ENCODE results near the gene TBC1D24.

TBC1D24 gene

GRCh38 chr16:2458887-2459646, 15.9 kb upstream of the TBC1D24 start:
- TF ChIP-seq ZFX (IDR thresholded peaks at IDR 0.05; ENCODE audit: borderline replicate concordance), result no peak
- TF ChIP-seq CTCF (IDR thresholded peaks at IDR 0.05), result no peak
- peak overlapping the region; percentile 86 for H3K27ac ChIP-seq

- H3K27ac ChIP-seq, result peak within 1 kb of the TSS; percentile 86
- TF ChIP-seq ZFX (IDR thresholded peaks at IDR 0.05; ENCODE audit: borderline replicate concordance) (no peak), CTCF (IDR thresholded peaks at IDR 0.05) (no peak)
Measured at GRCh38 chr16:2459647-2460390, 15.1 kb upstream of the TBC1D24 start, which contains the start of gene TEDC2. TSS of gene TEDC2 (plus strand) at chr16:2460109. CDS start at chr16:2460145, 36 bp downstream.

- no peak for TF ChIP-seq ZFX (IDR thresholded peaks at IDR 0.05; ENCODE audit: borderline replicate concordance)
- no peak for TF ChIP-seq CTCF (IDR thresholded peaks at IDR 0.05)
- peak overlapping the region; percentile 86 for H3K27ac ChIP-seq
Measured at GRCh38 chr16:2460391-2460713, 14.6 kb upstream of the TBC1D24 start.

- TF ChIP-seq CTCF (IDR thresholded peaks at IDR 0.05) (no peak), ZFX (IDR thresholded peaks at IDR 0.05; ENCODE audit: borderline replicate concordance) (no peak)
- H3K27ac ChIP-seq, result peak overlapping the region; percentile 86
Measured at GRCh38 chr16:2460916-2461315, 14.0 kb upstream of the TBC1D24 start.

GRCh38 chr16:2462031-2462866, 12.7 kb upstream of the TBC1D24 start:
- TF ChIP-seq CTCF (IDR thresholded peaks at IDR 0.05) (no peak), ZFX (IDR thresholded peaks at IDR 0.05; ENCODE audit: borderline replicate concordance) (no peak)
- no peak overlapping the region for H3K27ac ChIP-seq

- no peak for TF ChIP-seq CTCF (IDR thresholded peaks at IDR 0.05)
- TF ChIP-seq ZFX (IDR thresholded peaks at IDR 0.05; ENCODE audit: borderline replicate concordance), result no peak
- peak overlapping the region; percentile 95 for H3K27ac ChIP-seq
Measured at GRCh38 chr16:2464333-2464732, 10.6 kb upstream of the TBC1D24 start.

Data from 22Rv1 (cell line).